GM12874 (cell line): Measurements from ENCODE around the gene TMEM232.

Source experiments
- TF ChIP-seq, protein P1 (sequence below): IDR thresholded peaks from 2 replicates; pipeline ENCODE4 v1.5.1; 2011; ENCODE audit warnings: low read depth, mild to moderate bottlenecking, control low read depth, low read length, moderate library complexity; ENCODE audit not compliant: insufficient read depth

The TMEM232 gene

DNA sequence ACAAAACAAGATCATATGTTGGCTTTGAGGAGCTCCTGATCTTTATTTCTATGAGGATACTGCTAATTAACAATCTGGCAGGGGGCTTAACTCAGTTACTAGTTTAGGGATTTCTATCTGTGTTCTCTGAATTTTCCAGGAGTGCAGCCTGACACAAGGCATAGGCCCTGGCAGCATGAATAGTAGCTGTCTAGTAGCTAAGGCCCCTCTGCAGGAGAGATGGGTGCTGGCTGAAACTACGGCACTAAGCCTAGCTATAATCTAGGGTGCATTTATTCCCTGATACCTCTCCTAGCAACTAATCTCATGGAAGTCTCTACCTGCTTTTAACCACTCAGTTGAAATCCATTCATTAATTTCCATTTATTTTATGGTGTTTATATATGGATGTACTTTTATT, 268.2 kb downstream of the TMEM232 start:
- TF ChIP-seq, protein P1, sequence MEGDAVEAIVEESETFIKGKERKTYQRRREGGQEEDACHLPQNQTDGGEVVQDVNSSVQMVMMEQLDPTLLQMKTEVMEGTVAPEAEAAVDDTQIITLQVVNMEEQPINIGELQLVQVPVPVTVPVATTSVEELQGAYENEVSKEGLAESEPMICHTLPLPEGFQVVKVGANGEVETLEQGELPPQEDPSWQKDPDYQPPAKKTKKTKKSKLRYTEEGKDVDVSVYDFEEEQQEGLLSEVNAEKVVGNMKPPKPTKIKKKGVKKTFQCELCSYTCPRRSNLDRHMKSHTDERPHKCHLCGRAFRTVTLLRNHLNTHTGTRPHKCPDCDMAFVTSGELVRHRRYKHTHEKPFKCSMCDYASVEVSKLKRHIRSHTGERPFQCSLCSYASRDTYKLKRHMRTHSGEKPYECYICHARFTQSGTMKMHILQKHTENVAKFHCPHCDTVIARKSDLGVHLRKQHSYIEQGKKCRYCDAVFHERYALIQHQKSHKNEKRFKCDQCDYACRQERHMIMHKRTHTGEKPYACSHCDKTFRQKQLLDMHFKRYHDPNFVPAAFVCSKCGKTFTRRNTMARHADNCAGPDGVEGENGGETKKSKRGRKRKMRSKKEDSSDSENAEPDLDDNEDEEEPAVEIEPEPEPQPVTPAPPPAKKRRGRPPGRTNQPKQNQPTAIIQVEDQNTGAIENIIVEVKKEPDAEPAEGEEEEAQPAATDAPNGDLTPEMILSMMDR = no peak

DNA sequence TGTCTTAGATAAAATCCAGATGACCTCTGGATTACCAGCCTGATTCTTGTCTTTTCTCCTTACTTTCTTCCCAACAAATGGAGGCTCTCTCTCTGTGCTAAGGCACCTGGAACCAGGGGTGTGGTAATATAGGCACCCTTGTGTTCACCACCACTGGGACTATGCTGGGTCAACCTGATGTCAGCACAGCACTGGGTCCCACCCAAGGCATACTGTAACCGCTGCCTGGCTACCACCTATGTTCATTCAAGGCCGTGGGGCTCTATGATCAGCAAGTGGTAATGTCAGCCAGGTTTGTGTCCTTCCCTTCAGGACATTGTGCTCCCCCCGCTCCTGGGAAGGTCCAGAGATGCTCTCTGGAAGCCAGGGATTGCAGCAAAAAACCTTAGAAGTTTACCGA, 283.6 kb downstream of the TMEM232 start:
- TF ChIP-seq, protein P1 = no peak

DNA sequence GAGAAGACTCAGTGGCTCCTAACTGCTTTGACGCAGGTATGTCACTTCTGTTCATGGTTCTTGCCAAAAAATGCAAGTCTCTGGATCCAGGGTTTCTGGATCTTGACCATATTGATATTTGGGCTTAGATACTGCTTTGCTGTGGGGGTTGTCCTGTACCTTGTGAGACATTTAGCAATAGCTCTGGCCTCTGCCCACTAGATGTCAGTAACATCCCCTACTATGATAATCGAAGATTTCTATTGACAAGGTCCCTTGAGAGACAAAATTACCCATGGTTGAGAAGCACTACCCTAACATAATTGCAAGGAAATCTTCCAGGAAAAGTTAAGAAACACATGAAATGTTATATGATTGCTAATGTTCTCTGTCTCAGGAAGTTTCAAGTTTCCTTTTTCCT, 285.4 kb downstream of the TMEM232 start:
- TF ChIP-seq, protein P1 = peak; percentile 41; the same call in 1 of the 2 replicates

DNA sequence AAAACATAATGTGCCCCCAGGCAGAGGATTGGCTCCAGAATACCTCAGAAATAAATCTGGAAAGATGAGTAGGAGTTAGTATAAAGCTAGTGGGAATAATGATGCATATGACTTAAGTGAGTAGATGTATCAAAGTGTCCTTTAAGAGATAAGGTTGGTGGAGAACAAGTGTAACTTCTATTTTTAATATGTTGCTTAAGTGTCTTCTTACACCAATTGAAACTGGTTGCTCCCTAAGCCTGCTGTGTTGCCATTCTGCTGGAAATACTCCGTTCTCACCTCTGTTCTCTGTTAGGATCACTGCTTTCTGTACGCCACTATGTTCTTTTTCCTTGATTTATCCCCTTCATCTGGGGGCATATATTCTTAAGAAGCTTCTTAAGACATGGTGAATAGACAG, 286.4 kb downstream of the TMEM232 start:
- TF ChIP-seq, protein P1 = no peak

DNA sequence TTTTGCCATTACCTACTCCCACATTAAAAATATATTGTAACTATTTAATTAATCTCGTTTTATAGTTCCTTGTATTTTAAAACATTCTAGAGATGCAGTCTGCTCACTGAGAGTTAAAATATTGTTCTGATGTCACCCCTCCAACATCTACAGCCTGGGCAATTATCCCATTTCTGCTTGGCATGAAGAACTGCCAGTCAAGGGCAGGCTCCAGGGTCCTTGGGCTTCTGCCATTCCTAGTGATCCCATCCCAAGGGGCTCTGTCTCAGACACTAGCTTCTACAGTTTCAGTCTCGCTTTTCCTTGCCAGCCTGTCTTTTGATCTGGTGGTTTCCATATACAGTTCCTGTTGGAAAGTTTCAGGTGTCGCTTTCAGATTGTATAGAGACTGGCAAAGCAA, 287.2 kb downstream of the TMEM232 start:
- TF ChIP-seq, protein P1 = no peak

DNA sequence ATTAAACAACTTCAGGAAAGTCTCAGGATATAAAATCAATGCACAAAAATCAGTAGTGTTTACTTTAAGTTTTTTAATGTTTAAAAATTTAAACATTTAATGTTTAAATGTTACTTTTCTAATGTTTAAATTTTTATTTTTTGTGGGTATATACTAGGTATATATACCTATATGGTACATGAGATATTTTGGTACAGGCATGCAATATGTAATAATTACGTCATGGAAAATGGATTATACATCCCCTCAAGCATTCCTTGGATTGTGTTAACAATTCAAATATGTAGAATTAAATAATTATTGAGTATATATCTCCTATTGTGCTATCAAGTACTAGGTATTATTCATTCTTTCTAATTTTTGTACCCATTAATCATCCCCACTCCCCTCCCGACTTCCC, 291.3 kb downstream of the TMEM232 start:
- TF ChIP-seq, protein P1 = no peak

DNA sequence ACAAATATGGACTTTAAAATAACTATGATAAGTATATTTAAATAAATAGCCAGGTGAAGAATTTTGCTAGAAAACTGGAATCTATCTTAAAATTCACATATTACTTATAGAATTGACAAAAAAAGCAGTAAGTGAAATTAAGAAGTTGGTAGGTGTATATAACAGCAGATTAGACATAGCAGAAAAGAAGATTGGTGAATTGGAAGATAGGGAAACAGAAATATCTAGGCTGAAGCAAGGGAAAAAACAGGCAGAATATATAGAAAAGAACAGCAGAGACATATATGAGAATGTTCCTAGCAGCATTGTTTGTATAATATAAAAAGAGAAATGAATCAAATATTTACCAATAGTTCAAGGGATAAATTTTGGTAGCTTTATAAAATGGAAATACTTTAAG, 294.9 kb downstream of the TMEM232 start:
- TF ChIP-seq, protein P1 = no peak

DNA sequence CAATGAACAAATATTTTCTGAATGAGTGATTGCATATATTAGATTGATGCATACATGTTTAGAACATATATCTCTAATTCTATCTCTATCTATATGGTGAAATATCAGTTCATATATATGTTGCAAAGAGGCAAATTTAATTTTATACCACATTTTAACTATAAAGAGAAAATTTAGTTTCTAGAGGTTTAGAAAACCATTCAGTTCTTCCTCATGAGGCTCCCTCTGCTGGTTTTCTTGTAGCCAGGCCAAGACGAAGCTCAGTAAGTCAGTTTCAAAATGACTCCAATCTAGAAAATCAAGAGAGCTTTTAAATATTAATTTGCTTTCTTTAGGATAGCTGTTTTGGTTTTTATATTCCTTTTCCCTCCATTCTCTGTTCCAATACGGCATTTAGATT, 312.1 kb downstream of the TMEM232 start:
- TF ChIP-seq, protein P1 = peak; percentile 33; the same call in 1 of the 2 replicates
